HG02610 (cell line): ENCODE results near the gene PRMT7.

Experiments used
- ATAC-seq: cut with Tn5 transposase; IDR thresholded peaks from one replicate; pipeline ENCODE4 v1.9.1; 2021; ENCODE audit warnings: mild to moderate bottlenecking, moderate library complexity; ENCODE audit not compliant: unreplicated experiment

The PRMT7 gene

GRCh38 chr16:68361485-68361884, 50.7 kb downstream of the PRMT7 start:
- ATAC-seq, result no peak

- no peak for ATAC-seq
Observed at GRCh38 chr16:68362262-68362913, 51.6 kb downstream of the PRMT7 start.

GRCh38 chr16:68362947-68363657, 52.3 kb downstream of the PRMT7 start:
- ATAC-seq, result no peak

- ATAC-seq, result no peak
Observed at GRCh38 chr16:68363658-68364521, 53.1 kb downstream of the PRMT7 start.

GRCh38 chr16:68364561-68364998, 53.8 kb downstream of the PRMT7 start:
- ATAC-seq, result no peak

- ATAC-seq, result no peak
Observed at GRCh38 chr16:68365167-68365817, 54.5 kb downstream of the PRMT7 start.

GRCh38 chr16:68366062-68366461, 55.2 kb downstream of the PRMT7 start:
- ATAC-seq, result no peak

GRCh38 chr16:68367030-68367429, 56.2 kb downstream of the PRMT7 start:
- no peak for ATAC-seq

GRCh38 chr16:68367440-68367839, 56.6 kb downstream of the PRMT7 start:
- ATAC-seq, result no peak

- ATAC-seq, result no peak
Observed at GRCh38 chr16:68367891-68368290, 57.1 kb downstream of the PRMT7 start.

GRCh38 chr16:68368301-68368888, 57.6 kb downstream of the PRMT7 start:
- peak; percentile 44 for ATAC-seq

GRCh38 chr16:68369168-68369567, 58.3 kb downstream of the PRMT7 start:
- ATAC-seq, result no peak

- peak; percentile 57 for ATAC-seq
Observed at GRCh38 chr16:68369697-68370580, 59.1 kb downstream of the PRMT7 start.

GRCh38 chr16:68370581-68371275, 59.9 kb downstream of the PRMT7 start:
- ATAC-seq, result no peak

- no peak for ATAC-seq
Observed at GRCh38 chr16:68371276-68371651, 60.4 kb downstream of the PRMT7 start.

GRCh38 chr16:68371706-68372380, 61.0 kb downstream of the PRMT7 start:
- no peak for ATAC-seq

- ATAC-seq, result no peak
Observed at GRCh38 chr16:68372381-68372720, 61.5 kb downstream of the PRMT7 start.

- ATAC-seq, result no peak
Observed at GRCh38 chr16:68372806-68373205, 62.0 kb downstream of the PRMT7 start.
